Activated CD4-positive, alpha-beta T cell treated with anti-CD3 and anti-CD28 coated beads, Interleukin-2, Interleukin-6, amounts not matched to agents 100 ng/mL and 50 ng/mL, durations not matched to agents 16 hours and 8 hours (primary cell): ENCODE data around the gene STARD7.
"Not testable (repeated sequence)": the region's sequence is repeated elsewhere in the genome, so short reads cannot be mapped to it uniquely, and the experiment has no call there.

Experiments used
- DNase-seq: peaks from one replicate; pipeline ENCODE4 v3.0.0-alpha.2; 2020

Gene STARD7

GRCh38 chr2:96208143-96209010, at the start of gene STARD7:
TSS of gene STARD7 (minus strand) at chr2:96208827. CDS start at chr2:96208434, 393 bp downstream.
- peak; percentile 99 for DNase-seq

GRCh38 chr2:96257744-96258143, 49.1 kb upstream of the STARD7 start:
- DNase-seq, result not testable (repeated sequence)

- DNase-seq, result no peak
These were observed 48.0 kb upstream of the STARD7 start for GRCh38 chr2:96256611-96257113.

- DNase-seq, result no peak
These were observed 45.9 kb upstream of the STARD7 start for GRCh38 chr2:96254571-96254970.

GRCh38 chr2:96253006-96253405, 44.4 kb upstream of the STARD7 start:
- DNase-seq, result no peak

- DNase-seq, result no peak
These were observed 43.9 kb upstream of the STARD7 start for GRCh38 chr2:96252526-96252925.

- no peak for DNase-seq
These were observed 43.2 kb upstream of the STARD7 start for GRCh38 chr2:96251721-96252292.

GRCh38 chr2:96250188-96250587, 41.6 kb upstream of the STARD7 start:
- DNase-seq, result no peak

GRCh38 chr2:96249654-96250053, 41.0 kb upstream of the STARD7 start:
- DNase-seq, result no peak

- no peak for DNase-seq
These were observed 40.0 kb upstream of the STARD7 start for GRCh38 chr2:96248624-96249023.

GRCh38 chr2:96247896-96248295, 39.3 kb upstream of the STARD7 start:
- DNase-seq, result no peak

GRCh38 chr2:96247009-96247408, 38.4 kb upstream of the STARD7 start:
- DNase-seq, result no peak

- DNase-seq, result peak; percentile 37
These were observed 37.2 kb upstream of the STARD7 start for GRCh38 chr2:96245609-96246390.

- no peak for DNase-seq
These were observed 35.2 kb upstream of the STARD7 start for GRCh38 chr2:96243843-96244242.

- peak; percentile 91 for DNase-seq
These were observed 33.4 kb upstream of the STARD7 start for GRCh38 chr2:96241900-96242611.

- DNase-seq, result no peak
These were observed 32.6 kb upstream of the STARD7 start for GRCh38 chr2:96241227-96241626.

- no peak for DNase-seq
These were observed 31.9 kb upstream of the STARD7 start for GRCh38 chr2:96240341-96241038.

- DNase-seq, result no peak
These were observed 31.2 kb upstream of the STARD7 start for GRCh38 chr2:96239745-96240264.

- no peak for DNase-seq
These were observed 30.5 kb upstream of the STARD7 start for GRCh38 chr2:96239091-96239490.

- no peak for DNase-seq
These were observed 29.6 kb upstream of the STARD7 start for GRCh38 chr2:96238266-96238665.

- DNase-seq, result no peak
These were observed 28.3 kb upstream of the STARD7 start for GRCh38 chr2:96236882-96237281.

GRCh38 chr2:96233880-96234316, 25.3 kb upstream of the STARD7 start:
- no peak for DNase-seq
